ELR (cell line): ENCODE measurements around the gene SLC6A6.

Experiments used
- DNase-seq: peaks from one replicate; pipeline ENCODE4 v3.0.0-alpha.2; 2015; ENCODE audit warnings: low read depth

SLC6A6 gene

GRCh38 chr3:14402304-14402811 lies at the start of gene SLC6A6:
TSS of gene SLC6A6 (plus strand) at chr3:14402606. CDS start at chr3:14443635, 41,029 bp downstream.
- DNase-seq = peak; percentile 92

GRCh38 chr3:14353502-14353901 lies 48.9 kb upstream of the SLC6A6 start:
- no peak for DNase-seq

- no peak for DNase-seq
Observed at GRCh38 chr3:14357463-14357862, 44.9 kb upstream of the SLC6A6 start.

- no peak for DNase-seq
Observed at GRCh38 chr3:14358426-14359211, 43.8 kb upstream of the SLC6A6 start.

- no peak for DNase-seq
Observed at GRCh38 chr3:14359348-14359747, 43.1 kb upstream of the SLC6A6 start.

- no peak for DNase-seq
Observed at GRCh38 chr3:14360123-14360881, 42.1 kb upstream of the SLC6A6 start.

- DNase-seq = no peak
Observed at GRCh38 chr3:14361068-14361677, 41.2 kb upstream of the SLC6A6 start.

- no peak for DNase-seq
Observed at GRCh38 chr3:14362890-14363289, 39.5 kb upstream of the SLC6A6 start.

- DNase-seq = no peak
Observed at GRCh38 chr3:14363379-14363778, 39.0 kb upstream of the SLC6A6 start.

GRCh38 chr3:14363991-14364390 lies 38.4 kb upstream of the SLC6A6 start:
- DNase-seq = peak; percentile 55

GRCh38 chr3:14364580-14365292 lies 37.7 kb upstream of the SLC6A6 start:
- no peak for DNase-seq

- DNase-seq = no peak
Observed at GRCh38 chr3:14366248-14366647, 36.2 kb upstream of the SLC6A6 start.

- DNase-seq = no peak
Observed at GRCh38 chr3:14366915-14367823, 35.2 kb upstream of the SLC6A6 start.

GRCh38 chr3:14368146-14368545 lies 34.3 kb upstream of the SLC6A6 start:
- DNase-seq = no peak

- DNase-seq = no peak
Observed at GRCh38 chr3:14368885-14369284, 33.5 kb upstream of the SLC6A6 start.

- DNase-seq = peak; percentile 27
Observed at GRCh38 chr3:14369675-14370669, 32.4 kb upstream of the SLC6A6 start.

- DNase-seq = no peak
Observed at GRCh38 chr3:14370720-14371572, 31.5 kb upstream of the SLC6A6 start.

- DNase-seq = peak; percentile 77
Observed at GRCh38 chr3:14371573-14372474, 30.6 kb upstream of the SLC6A6 start.
